KOPT-K1 (cell line): ENCODE data around the gene C1QTNF8.

Experiments
- H3K27ac ChIP-seq: fragments of 200-600 bp; sonication (generic); 2 replicates; pipeline ENCODE4 v1.5.1; 2016; ENCODE audit warnings: antibody characterized with exemption, mild to moderate bottlenecking, low read depth, low read length; ENCODE audit not compliant: poor library complexity, severe bottlenecking
- H3K36me3 ChIP-seq: fragments of 200-600 bp; sonication (generic); 2 replicates; pipeline ENCODE4 v1.5.1; 2017; ENCODE audit warnings: antibody characterized with exemption, mild to moderate bottlenecking, low read length, moderate library complexity; ENCODE audit not compliant: insufficient read depth
- H3K9me3 ChIP-seq: fragments of 200-600 bp; sonication (generic); 2 replicates; pipeline ENCODE4 v1.5.1; 2017; ENCODE audit warnings: antibody characterized with exemption, low read length, mild to moderate bottlenecking; ENCODE audit not compliant: insufficient read depth, poor library complexity, severe bottlenecking

C1QTNF8 gene

GRCh38 chr16:1082266-1082951 lies 13.6 kb downstream of the C1QTNF8 start:
- Histone ChIP-seq H3K36me3 (no peaks in the 10 kb centered on the region), H3K9me3 (peaks cover 26% of the 10 kb centered on the region), H3K27ac (no peak overlapping the region)

GRCh38 chr16:1081734-1082265 lies 14.2 kb downstream of the C1QTNF8 start:
- peaks cover 26% of the 10 kb centered on the region for H3K9me3 ChIP-seq
- no peaks in the 10 kb centered on the region for H3K36me3 ChIP-seq
- no peak overlapping the region for H3K27ac ChIP-seq

- Histone ChIP-seq H3K36me3 (no peaks in the 10 kb centered on the region), H3K27ac (no peak overlapping the region), H3K9me3 (peaks cover 24% of the 10 kb centered on the region)
Measured at GRCh38 chr16:1080801-1081733, 15.0 kb downstream of the C1QTNF8 start.

GRCh38 chr16:1079786-1080525 lies 16.1 kb downstream of the C1QTNF8 start:
- Histone ChIP-seq H3K27ac (no peak overlapping the region), H3K9me3 (peaks cover 13% of the 10 kb centered on the region), H3K36me3 (no peaks in the 10 kb centered on the region)

GRCh38 chr16:1079341-1079740 lies 16.7 kb downstream of the C1QTNF8 start:
- Histone ChIP-seq H3K27ac (no peak overlapping the region), H3K9me3 (peaks cover 7% of the 10 kb centered on the region), H3K36me3 (no peaks in the 10 kb centered on the region)

- Histone ChIP-seq H3K27ac (no peak overlapping the region), H3K36me3 (no peaks in the 10 kb centered on the region)
Measured at GRCh38 chr16:1078579-1079021, 17.4 kb downstream of the C1QTNF8 start.

GRCh38 chr16:1077877-1078578 lies 18.0 kb downstream of the C1QTNF8 start:
- H3K27ac ChIP-seq: no peak overlapping the region
- no peaks in the 10 kb centered on the region for H3K36me3 ChIP-seq
- no peaks in the 10 kb centered on the region for H3K9me3 ChIP-seq

More at GRCh38 chr16:1078579-1079021, 17.4 kb downstream of the C1QTNF8 start:
- no peaks in the 10 kb centered on the region for H3K9me3 ChIP-seq

GRCh38 chr16:1076801-1077576 lies 19.1 kb downstream of the C1QTNF8 start:
- Histone ChIP-seq H3K36me3 (no peaks in the 10 kb centered on the region), H3K27ac (no peak overlapping the region), H3K9me3 (no peaks in the 10 kb centered on the region)

GRCh38 chr16:1075546-1075945 lies 20.5 kb downstream of the C1QTNF8 start:
- H3K36me3 ChIP-seq: no peaks in the 10 kb centered on the region
- no peak overlapping the region for H3K27ac ChIP-seq
- H3K9me3 ChIP-seq: no peaks in the 10 kb centered on the region

- Histone ChIP-seq H3K36me3 (no peaks in the 10 kb centered on the region), H3K9me3 (no peaks in the 10 kb centered on the region), H3K27ac (no peak overlapping the region)
Measured at GRCh38 chr16:1074379-1074649, 21.7 kb downstream of the C1QTNF8 start.

- no peaks in the 10 kb centered on the region for H3K9me3 ChIP-seq
Measured at GRCh38 chr16:1073566-1074378, 22.3 kb downstream of the C1QTNF8 start.

GRCh38 chr16:1073262-1073558 lies 22.8 kb downstream of the C1QTNF8 start:
- Histone ChIP-seq H3K27ac (no peak overlapping the region), H3K9me3 (no peaks in the 10 kb centered on the region), H3K36me3 (no peaks in the 10 kb centered on the region)

More at GRCh38 chr16:1073566-1074378, 22.3 kb downstream of the C1QTNF8 start:
- H3K36me3 ChIP-seq: no peaks in the 10 kb centered on the region
- no peak overlapping the region for H3K27ac ChIP-seq

GRCh38 chr16:1072526-1073261 lies 23.4 kb downstream of the C1QTNF8 start, which contains the start of gene SSTR5:
Gene SSTR5, plus strand, starts transcription at chr16:1072747. Its CDS starts 6,122 bp downstream, at chr16:1078869.
- no peaks in the 10 kb centered on the region for H3K36me3 ChIP-seq
- H3K9me3 ChIP-seq: no peaks in the 10 kb centered on the region

More at GRCh38 chr16:1072526-1073261, 23.4 kb downstream of the C1QTNF8 start, which contains the start of gene SSTR5:
- H3K27ac ChIP-seq: no peak within 1 kb of the TSS
